ENCODE measurements around the gene CABP5. TPM values are rescaled to one million over a fixed set of nuclear protein-coding genes. Genes with fewer than 3 reads are reported as not detected.

The CABP5 gene
- total RNA-seq, 1 experiment from 2014 or later = not detected

GRCh38 chr19:48053856-48054255, 10.0 kb upstream of the CABP5 start:
- Histone ChIP-seq H3K9ac (ENCODE audit: low read length) (no peak overlapping the region), H4K20me1 (ENCODE audit: insufficient read depth) (no peaks in the 10 kb centered on the region), H3K4me1 (ENCODE audit: control insufficient read depth in 1 of 2, insufficient read depth in 2 of 2, low read length in 2 of 2) (no peaks in the 10 kb centered on the region), H3K36me3 (ENCODE audit: control insufficient read depth in 1 of 2, insufficient read depth in 2 of 2, low read length in 2 of 2) (no peaks in the 10 kb centered on the region), H2AFZ (ENCODE audit: low read depth, low read length, poor library complexity, severe bottlenecking) (no peak overlapping the region), H3K9me3 (ENCODE audit: control insufficient read depth in 1 of 2, insufficient read depth in 1 of 2, low read depth in 1 of 2, low read length in 2 of 2) (no peaks in the 10 kb centered on the region), H3K9me2 (ENCODE audit: insufficient read depth) (no peaks in the 10 kb centered on the region), H3K4me3 (replicated peaks in 1 of 2; ENCODE audit: low read depth in 1 of 2, low read length in 2 of 2) (no peak overlapping the region), H3K27me3 (ENCODE audit: insufficient read depth, low read length) (no peaks in the 10 kb centered on the region), H3K79me2 (ENCODE audit: insufficient read depth, low read length) (no peaks in the 10 kb centered on the region), H3K27ac (ENCODE audit: low read depth, low read length) (no peak overlapping the region), H3K4me2 (ENCODE audit: low read length) (no peak overlapping the region)
- intact Hi-C loops (cut with micrococcal nuclease) = no loop called here
- ATAC-seq = no peak
- no peak for DNase-seq (ENCODE audit: low read depth, low spot score)
- POLR2A ChIA-PET = no interaction called here
- RAD21 ChIA-PET (ENCODE audit: low non-redundant PET in 1 of 2, low total read pairs in 2 of 2, uncharacterized antibody in 2 of 2, unreplicated experiment in 2 of 2) = no interaction called here
- CTCF ChIA-PET = no interaction called here
- no TSS peak for BruUV-seq (replicated peaks)
- TF ChIP-seq POLR2AphosphoS5 (IDR thresholded peaks at IDR 0.05; ENCODE audit: low read depth, low read length) (no peak), CTCF (IDR thresholded peaks at IDR 0.05 in 2 of 3, conservative IDR thresholded peaks at IDR 0.05 in 1 of 3; ENCODE audit: borderline replicate concordance in 1 of 3, insufficient read depth in 1 of 3, low read depth in 2 of 3, low read length in 2 of 3) (no peak), ZFX (IDR thresholded peaks at IDR 0.05) (no peak), REST (IDR thresholded peaks at IDR 0.05; ENCODE audit: low read depth) (no peak), ELF1 (IDR thresholded peaks at IDR 0.05; ENCODE audit: borderline replicate concordance, low read depth) (no peak), CEBPB (IDR thresholded peaks at IDR 0.05; ENCODE audit: low read depth) (no peak), POLR2A (IDR thresholded peaks at IDR 0.05; ENCODE audit: borderline replicate concordance, extremely low read depth, insufficient read depth, insufficient read length) (no peak), EGR1 (IDR thresholded peaks at IDR 0.05; ENCODE audit: low read depth) (no peak), EZH2 (IDR thresholded peaks at IDR 0.05) (no peak), SRF (IDR thresholded peaks at IDR 0.05; ENCODE audit: low read depth) (no peak), MAX (IDR thresholded peaks at IDR 0.05) (no peak), TCF7L2 (IDR thresholded peaks at IDR 0.05; ENCODE audit: borderline replicate concordance, extremely low read depth, insufficient read depth, insufficient read length) (no peak)
